Measurements from ENCODE around the gene RIN3.

Gene RIN3

GRCh38 chr14:92577321-92577742 is 63.8 kb downstream of the RIN3 start:
- no peak for DNase-seq (ENCODE audit: low read depth, low spot score)

- no peak for DNase-seq (ENCODE audit: low read depth, low spot score)
Observed at GRCh38 chr14:92578511-92578910, 64.9 kb downstream of the RIN3 start.

GRCh38 chr14:92579244-92579936 is 65.8 kb downstream of the RIN3 start:
- no peak for DNase-seq (ENCODE audit: low read depth, low spot score)

- no peak for DNase-seq (ENCODE audit: low read depth, low spot score)
Observed at GRCh38 chr14:92581206-92581605, 67.6 kb downstream of the RIN3 start.

GRCh38 chr14:92581966-92582566 is 68.5 kb downstream of the RIN3 start:
- DNase-seq (ENCODE audit: low read depth, low spot score), result no peak

- DNase-seq (ENCODE audit: low read depth, low spot score), result no peak
Observed at GRCh38 chr14:92582706-92583452, 69.3 kb downstream of the RIN3 start.

- DNase-seq (ENCODE audit: low read depth, low spot score), result no peak
Observed at GRCh38 chr14:92584220-92584619, 70.6 kb downstream of the RIN3 start.

GRCh38 chr14:92584816-92585215 is 71.2 kb downstream of the RIN3 start:
- no peak for DNase-seq (ENCODE audit: low read depth, low spot score)

GRCh38 chr14:92585981-92586937 is 72.7 kb downstream of the RIN3 start:
- DNase-seq (ENCODE audit: low read depth, low spot score), result no peak

- no peak for DNase-seq (ENCODE audit: low read depth, low spot score)
Observed at GRCh38 chr14:92586963-92587699, 73.5 kb downstream of the RIN3 start.

GRCh38 chr14:92587700-92588085 is 74.1 kb downstream of the RIN3 start:
- DNase-seq (ENCODE audit: low read depth, low spot score), result no peak

- no peak for DNase-seq (ENCODE audit: low read depth, low spot score)
Observed at GRCh38 chr14:92589213-92589852, 75.8 kb downstream of the RIN3 start.

GRCh38 chr14:92590176-92590575 is 76.6 kb downstream of the RIN3 start:
- DNase-seq (ENCODE audit: low read depth, low spot score), result no peak

- no peak for DNase-seq (ENCODE audit: low read depth, low spot score)
Observed at GRCh38 chr14:92590941-92591340, 77.4 kb downstream of the RIN3 start.

GRCh38 chr14:92591346-92591745 is 77.8 kb downstream of the RIN3 start:
- no peak for DNase-seq (ENCODE audit: low read depth, low spot score)

GRCh38 chr14:92595267-92595666 is 81.7 kb downstream of the RIN3 start:
- DNase-seq (ENCODE audit: low read depth, low spot score), result no peak

- DNase-seq (ENCODE audit: low read depth, low spot score), result no peak
Observed at GRCh38 chr14:92596331-92596907, 82.8 kb downstream of the RIN3 start.

- DNase-seq (ENCODE audit: low read depth, low spot score), result no peak
Observed at GRCh38 chr14:92597906-92598905, 84.6 kb downstream of the RIN3 start.

- no peak for DNase-seq (ENCODE audit: low read depth, low spot score)
Observed at GRCh38 chr14:92599811-92600210, 86.2 kb downstream of the RIN3 start.

Data from ELF-1 (cell line).